PC-9 (cell line): ENCODE data around the gene HSPB8.

Source experiments
- CTCF ChIP-seq: fragments of 200-600 bp; sonication (generic); conservative IDR thresholded peaks from 2 replicates; pipeline ENCODE4 v1.6.1; 2017; ENCODE audit warnings: mixed run types, antibody characterized with exemption, mild to moderate bottlenecking, moderate library complexity
- EZH2 ChIP-seq: fragments of 200-600 bp; sonication (generic); IDR thresholded peaks from 2 replicates; pipeline ENCODE4 v1.8.0; 2017; ENCODE audit warnings: antibody characterized with exemption, low read depth

DNA sequence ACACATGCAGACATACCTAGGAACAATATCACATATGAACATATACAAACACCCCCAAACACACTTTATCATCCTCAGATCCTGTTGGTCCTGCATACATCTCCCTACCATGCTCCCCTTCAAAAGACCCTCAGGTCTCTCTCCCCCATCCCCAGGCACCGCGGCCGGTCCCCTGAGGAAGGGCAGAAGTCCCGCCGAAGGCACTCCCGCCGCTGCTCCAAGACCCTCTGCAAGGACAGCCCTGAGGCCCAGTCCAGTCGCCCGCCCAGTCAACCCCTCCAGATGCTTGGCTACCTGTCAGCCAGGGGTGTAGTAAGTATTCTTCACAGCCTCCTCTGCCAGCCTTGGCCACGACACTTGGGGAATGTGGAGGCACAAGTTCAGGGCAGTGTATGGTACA, 48.2 kb upstream of the HSPB8 start:
- no peak for TF ChIP-seq CTCF
- no peak for TF ChIP-seq EZH2
